GM12865 (cell line): ENCODE data around the gene CNIH3.
"Not testable (repeated sequence)": the region's sequence is repeated elsewhere in the genome, so short reads cannot be mapped to it uniquely, and the experiment has no call there.

Experiments used
- DNase-seq: peaks from one replicate; pipeline ENCODE4 v3.0.0; 2010; ENCODE audit warnings: low read depth
- H3K4me3 ChIP-seq: 2 replicates; pipeline ENCODE4 v1.5.1; 2011; ENCODE audit warnings: mild to moderate bottlenecking, low read depth, low read length, control low read depth
- TF ChIP-seq, protein P1 (sequence below): IDR thresholded peaks from 2 replicates; pipeline ENCODE4 v1.5.1; 2011; ENCODE audit warnings: low read length, control low read depth, low read depth, inconsistent platforms; ENCODE audit not compliant: insufficient read depth; ENCODE audit errors: missing control alignments

The CNIH3 gene

DNA sequence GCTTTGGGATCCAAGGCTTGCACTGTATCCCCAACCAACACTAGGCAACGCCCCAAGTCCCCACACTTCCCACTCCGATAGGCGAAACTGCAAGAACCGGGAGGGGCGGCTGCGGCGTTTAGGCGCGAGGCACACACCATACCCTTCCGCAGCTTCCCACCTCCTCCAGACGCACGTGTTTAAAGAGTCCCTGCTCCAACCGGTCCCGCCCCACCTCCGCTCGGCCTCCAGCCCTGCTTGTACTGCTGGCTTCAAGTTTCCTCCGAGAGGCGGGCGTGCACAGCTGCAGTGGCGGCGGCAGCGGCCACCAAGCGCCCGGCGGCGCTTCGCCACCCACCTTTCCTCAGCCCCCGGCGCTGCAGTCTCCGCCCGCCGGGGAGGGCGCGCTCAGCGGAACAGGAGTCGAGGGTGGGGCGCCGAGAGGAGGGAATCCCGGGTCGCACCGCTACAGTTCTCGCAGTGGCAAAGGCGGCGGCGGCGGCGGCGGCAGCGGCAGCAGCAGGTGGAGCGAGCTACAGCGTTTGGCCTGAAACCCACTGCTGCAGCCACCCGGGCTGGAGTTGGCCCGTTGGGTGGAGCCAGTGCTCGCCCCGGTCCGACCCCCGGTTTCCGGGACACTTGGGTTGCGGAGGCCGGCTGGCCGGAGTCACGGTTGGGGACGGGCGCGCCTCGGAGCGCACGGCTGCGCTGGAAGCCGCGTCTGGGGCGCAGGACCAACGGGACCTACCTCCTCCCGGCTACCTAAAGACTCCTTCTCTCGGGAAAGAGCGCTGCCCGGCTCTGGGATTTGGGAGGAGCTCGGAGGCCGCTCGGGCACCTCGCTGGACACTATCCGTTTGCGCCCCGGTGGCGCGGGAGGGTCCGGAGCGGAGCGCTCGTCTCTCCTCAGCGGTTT lies at the start of gene CNIH3:
CNIH3 (plus strand) TSS at position 457 of the 895 bp plus-strand sequence. CDS start 858 bp downstream, outside the sequence.
- no peak within 1 kb of the TSS for H3K4me3 ChIP-seq
- DNase-seq, result no peak

DNA sequence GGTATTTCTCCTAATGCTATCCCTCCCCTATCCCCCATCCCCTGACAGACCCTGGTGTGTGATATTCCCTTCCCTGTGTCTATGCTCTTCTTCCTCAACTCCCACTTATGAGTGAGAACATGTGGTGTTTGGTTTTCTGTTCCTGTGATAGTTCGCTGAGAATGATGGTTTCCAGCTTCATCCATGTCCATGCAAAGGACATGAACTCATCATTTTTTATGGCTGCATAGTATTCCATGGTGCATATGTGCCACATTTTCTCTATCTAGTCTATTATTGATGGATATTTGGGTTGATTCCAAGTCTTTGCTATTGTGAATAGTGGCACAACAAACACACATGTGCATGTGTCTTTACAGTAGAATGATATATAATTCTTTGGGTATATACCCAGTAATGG lies 49.6 kb upstream of the CNIH3 start:
- not testable (repeated sequence) for DNase-seq, H3K4me3 ChIP-seq

More for the DNA sequence above, at the start of gene CNIH3:
- TF ChIP-seq, protein P1, sequence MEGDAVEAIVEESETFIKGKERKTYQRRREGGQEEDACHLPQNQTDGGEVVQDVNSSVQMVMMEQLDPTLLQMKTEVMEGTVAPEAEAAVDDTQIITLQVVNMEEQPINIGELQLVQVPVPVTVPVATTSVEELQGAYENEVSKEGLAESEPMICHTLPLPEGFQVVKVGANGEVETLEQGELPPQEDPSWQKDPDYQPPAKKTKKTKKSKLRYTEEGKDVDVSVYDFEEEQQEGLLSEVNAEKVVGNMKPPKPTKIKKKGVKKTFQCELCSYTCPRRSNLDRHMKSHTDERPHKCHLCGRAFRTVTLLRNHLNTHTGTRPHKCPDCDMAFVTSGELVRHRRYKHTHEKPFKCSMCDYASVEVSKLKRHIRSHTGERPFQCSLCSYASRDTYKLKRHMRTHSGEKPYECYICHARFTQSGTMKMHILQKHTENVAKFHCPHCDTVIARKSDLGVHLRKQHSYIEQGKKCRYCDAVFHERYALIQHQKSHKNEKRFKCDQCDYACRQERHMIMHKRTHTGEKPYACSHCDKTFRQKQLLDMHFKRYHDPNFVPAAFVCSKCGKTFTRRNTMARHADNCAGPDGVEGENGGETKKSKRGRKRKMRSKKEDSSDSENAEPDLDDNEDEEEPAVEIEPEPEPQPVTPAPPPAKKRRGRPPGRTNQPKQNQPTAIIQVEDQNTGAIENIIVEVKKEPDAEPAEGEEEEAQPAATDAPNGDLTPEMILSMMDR, result no peak

DNA sequence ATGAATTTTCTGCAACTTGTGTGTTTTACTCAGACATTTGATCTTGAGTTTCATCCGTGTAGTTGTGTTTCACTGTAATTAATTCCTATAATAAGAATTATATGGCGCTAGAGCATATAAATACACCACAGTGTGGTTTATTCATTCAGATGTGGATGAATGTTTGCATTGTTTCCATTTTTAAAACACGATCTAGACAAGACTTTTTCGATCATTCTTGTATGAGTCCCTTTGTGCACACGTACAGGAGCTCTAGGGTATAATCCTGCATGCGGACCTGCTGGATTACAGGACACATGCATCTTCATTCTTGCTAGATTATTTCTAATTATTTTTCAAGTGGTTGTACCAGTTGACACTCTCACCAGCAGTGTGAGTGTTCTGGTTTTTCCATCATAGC lies 46.8 kb upstream of the CNIH3 start:
- TF ChIP-seq, protein P1, result no peak
- no peak overlapping the region for H3K4me3 ChIP-seq
- no peak for DNase-seq

DNA sequence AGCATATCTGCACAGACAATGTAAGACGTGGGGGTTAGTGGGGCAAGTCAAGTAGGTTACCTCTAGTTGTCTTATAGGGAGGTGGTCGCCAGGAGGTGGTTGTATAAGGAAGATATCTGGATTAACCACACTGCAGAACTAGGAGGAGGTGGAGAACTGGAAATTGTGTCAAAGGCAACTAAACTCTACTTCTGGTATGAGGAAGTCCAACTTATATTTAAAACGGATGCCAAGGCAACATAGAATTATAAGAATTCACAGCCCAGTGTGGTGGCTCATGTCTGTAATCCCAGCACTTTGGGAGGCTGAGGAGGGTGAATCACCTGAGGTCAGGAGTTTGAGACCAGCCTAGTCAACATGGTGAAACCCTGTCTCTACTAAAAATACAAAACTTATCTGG lies 44.1 kb upstream of the CNIH3 start:
- not testable (repeated sequence) for DNase-seq, H3K4me3 ChIP-seq

DNA sequence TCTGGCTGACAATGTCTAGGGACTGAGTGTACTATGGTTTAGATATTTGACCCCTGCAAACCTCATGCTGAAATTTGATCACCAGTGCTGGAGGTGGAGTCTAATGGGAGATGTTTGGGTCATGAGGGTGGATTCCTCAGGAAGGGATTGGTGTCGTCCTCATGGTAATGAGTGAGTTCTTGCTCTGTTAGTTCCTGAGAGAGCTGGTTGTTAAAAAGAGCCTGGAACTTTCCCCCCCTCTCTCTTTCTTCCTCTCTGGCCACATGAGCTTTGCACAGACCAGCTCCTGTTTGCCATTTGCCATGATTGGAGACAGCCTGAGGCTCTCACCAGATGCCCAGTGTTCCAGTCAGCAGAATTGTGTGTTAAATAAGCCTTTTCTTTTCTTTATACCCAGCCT lies 36.6 kb upstream of the CNIH3 start:
- DNase-seq, result no peak
- H3K4me3 ChIP-seq, result no peak overlapping the region

DNA sequence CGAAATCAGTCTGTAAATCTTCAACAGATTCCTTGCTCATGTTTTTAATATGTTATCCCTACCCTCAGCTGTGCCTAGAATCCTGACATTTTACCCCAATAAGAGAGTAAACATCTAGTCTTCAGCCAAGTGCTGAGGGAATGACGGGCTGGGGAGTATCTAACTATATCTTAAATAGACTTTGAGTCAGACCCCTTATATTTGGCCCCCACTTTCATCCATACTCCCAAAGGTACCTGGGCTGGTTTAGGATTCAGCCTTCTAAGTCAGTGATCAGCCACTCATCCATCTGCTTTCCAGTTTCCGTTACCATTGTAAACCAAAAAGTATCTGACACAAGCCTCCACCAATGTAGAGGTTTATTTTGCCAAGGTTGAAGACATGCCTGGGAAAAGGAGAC lies 36.1 kb upstream of the CNIH3 start:
- no peak overlapping the region for H3K4me3 ChIP-seq
- TF ChIP-seq, protein P1, result no peak
- no peak for DNase-seq

More for the DNA sequence above, 36.6 kb upstream of the CNIH3 start:
- TF ChIP-seq, protein P1, result no peak

DNA sequence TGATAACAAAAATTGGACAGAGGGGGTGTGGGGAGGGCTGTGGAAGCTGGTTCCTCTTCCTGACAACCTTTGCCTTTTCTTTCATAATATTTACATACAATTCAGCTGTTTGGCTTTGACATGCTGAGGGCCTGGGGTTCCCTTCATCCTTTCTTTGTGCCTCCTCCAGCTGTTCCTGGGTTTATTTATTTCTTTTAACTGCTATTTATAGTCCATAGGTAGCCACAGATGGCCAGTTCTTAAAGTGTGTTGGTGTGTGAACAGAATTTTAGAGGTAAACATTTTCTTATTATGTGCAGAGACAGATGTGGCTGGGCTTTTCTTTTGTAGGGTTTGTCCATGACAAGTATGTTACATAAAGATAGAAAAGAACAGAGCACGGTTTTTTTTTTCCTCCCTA lies 34.1 kb upstream of the CNIH3 start:
- H3K4me3 ChIP-seq, result no peak overlapping the region
- DNase-seq, result no peak
- TF ChIP-seq, protein P1, result no peak

DNA sequence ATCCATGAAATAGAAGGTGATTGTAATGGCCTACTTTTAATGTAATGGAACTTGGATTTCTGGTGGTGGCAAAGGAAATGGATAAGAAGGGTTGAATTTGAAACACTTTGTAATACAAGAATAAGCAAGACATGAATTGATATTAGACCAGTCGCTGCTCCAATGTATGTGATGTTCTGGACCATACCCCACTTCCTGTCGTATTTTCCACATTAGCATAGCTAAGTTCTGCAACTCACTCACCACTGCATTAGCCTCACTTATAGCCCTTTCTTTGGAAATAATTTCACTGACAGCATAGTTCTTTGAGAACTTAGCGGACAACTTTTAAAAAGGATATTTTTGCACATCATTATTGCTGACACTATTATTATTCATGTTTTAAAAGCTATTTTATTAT lies 32.3 kb upstream of the CNIH3 start:
- TF ChIP-seq, protein P1, result no peak
- no peak for DNase-seq
- H3K4me3 ChIP-seq, result no peak overlapping the region
